Fibroblast of mammary gland (primary cell): ENCODE results near the gene NBPF6.
A peak's percentile ranks its signal among the peaks of the same experiment; 100 is the strongest.
"Not testable (repeated sequence)": the region's sequence is repeated elsewhere in the genome, so short reads cannot be mapped to it uniquely, and the experiment has no call there.

ENCODE experiments used
- DNase-seq: peaks from one replicate; pipeline ENCODE4 v3.0.0-alpha.2; 2010; ENCODE audit warnings: low read depth
- H3K4me3 ChIP-seq: 2 replicates; pipeline ENCODE4 v1.5.1; 2011; ENCODE audit warnings: low read depth, mild to moderate bottlenecking, low read length, moderate library complexity; ENCODE audit not compliant: control insufficient read depth
- CTCF ChIP-seq: conservative IDR thresholded peaks from 2 replicates; pipeline ENCODE4 v1.5.1; 2011; ENCODE audit warnings: low read depth, low read length, inconsistent platforms; ENCODE audit not compliant: control insufficient read depth, insufficient read depth

The NBPF6 gene

GRCh38 chr1:108478429-108479015 is 28.4 kb downstream of the NBPF6 start:
- DNase-seq = no peak
- no peak overlapping the region for H3K4me3 ChIP-seq
- no peak for TF ChIP-seq CTCF

GRCh38 chr1:108482708-108483107 is 32.6 kb downstream of the NBPF6 start:
- no peak for DNase-seq
- no peak overlapping the region for H3K4me3 ChIP-seq
- no peak for TF ChIP-seq CTCF

GRCh38 chr1:108485990-108486389 is 35.8 kb downstream of the NBPF6 start:
- not testable (repeated sequence) for DNase-seq, H3K4me3 ChIP-seq

- DNase-seq = not testable (repeated sequence)
These were observed 36.6 kb downstream of the NBPF6 start for GRCh38 chr1:108486707-108487106.

GRCh38 chr1:108495008-108495407 is 44.9 kb downstream of the NBPF6 start:
- not testable (repeated sequence) for DNase-seq, H3K4me3 ChIP-seq

More at GRCh38 chr1:108486707-108487106, 36.6 kb downstream of the NBPF6 start:
- not testable (repeated sequence) for H3K4me3 ChIP-seq

GRCh38 chr1:108496856-108497255 is 46.7 kb downstream of the NBPF6 start:
- not testable (repeated sequence) for DNase-seq

GRCh38 chr1:108502138-108502537 is 52.0 kb downstream of the NBPF6 start:
- DNase-seq = no peak
- H3K4me3 ChIP-seq = no peak overlapping the region
- no peak for TF ChIP-seq CTCF

More at GRCh38 chr1:108496856-108497255, 46.7 kb downstream of the NBPF6 start:
- H3K4me3 ChIP-seq = not testable (repeated sequence)

GRCh38 chr1:108502624-108503023 is 52.5 kb downstream of the NBPF6 start:
- no peak for TF ChIP-seq CTCF
- no peak overlapping the region for H3K4me3 ChIP-seq
- peak; percentile 61 for DNase-seq

GRCh38 chr1:108503062-108503733 is 53.1 kb downstream of the NBPF6 start:
- TF ChIP-seq CTCF = no peak
- H3K4me3 ChIP-seq = no peak overlapping the region
- DNase-seq = peak; percentile 58
